Adipocyte (in vitro differentiated cells): Measurements from ENCODE around the gene KRTAP10-5.
"Not testable (repeated sequence)": the region's sequence is repeated elsewhere in the genome, so short reads cannot be mapped to it uniquely, and the experiment has no call there.

Experiments
- DNase-seq: peaks from one replicate; pipeline ENCODE4 v3.0.0-alpha.2; 2015; ENCODE audit warnings: low read depth
- H3K27me3 ChIP-seq: replicated peaks from 2 replicates; pipeline ENCODE4 v1.7.0; 2013; ENCODE audit warnings: mild to moderate bottlenecking, low read length, moderate library complexity; ENCODE audit not compliant: control insufficient read depth, insufficient read depth
- H3K36me3 ChIP-seq: 2 replicates; pipeline ENCODE4 v1.7.0; 2013; ENCODE audit warnings: low read length, mild to moderate bottlenecking, moderate library complexity; ENCODE audit not compliant: control insufficient read depth, insufficient read depth, severe bottlenecking
- H3K4me1 ChIP-seq: 2 replicates; pipeline ENCODE4 v1.7.0; 2013; ENCODE audit warnings: mild to moderate bottlenecking, low read length, moderate library complexity; ENCODE audit not compliant: control insufficient read depth, insufficient read depth
- H3K4me3 ChIP-seq: 2 replicates; pipeline ENCODE4 v1.7.0; 2013; ENCODE audit warnings: mild to moderate bottlenecking, low read length, moderate library complexity
- H3K9ac ChIP-seq: 2 replicates; pipeline ENCODE4 v1.7.0; 2013; ENCODE audit warnings: mild to moderate bottlenecking, low read length, moderate library complexity
- H3K9me3 ChIP-seq: 2 replicates; pipeline ENCODE4 v1.7.0; 2013; ENCODE audit warnings: mild to moderate bottlenecking, low read length, moderate library complexity; ENCODE audit not compliant: control insufficient read depth

Gene KRTAP10-5

GRCh38 chr21:44580231-44580821, at the start of gene KRTAP10-5:
TSS of gene KRTAP10-5 (minus strand) at chr21:44580604. CDS start at chr21:44580578, 26 bp downstream.
- H3K9ac ChIP-seq, H3K4me3 ChIP-seq, H3K36me3 ChIP-seq, H3K4me1 ChIP-seq, H3K27me3 ChIP-seq, DNase-seq: not testable (repeated sequence)
- H3K9me3 ChIP-seq: peaks cover 40% of the 10 kb centered on the region

- Histone ChIP-seq H3K9me3 (peaks cover 42% of the 10 kb centered on the region), H3K4me1 (no peaks in the 10 kb centered on the region)
These were observed 48.4 kb upstream of the KRTAP10-5 start for GRCh38 chr21:44628707-44629391.

GRCh38 chr21:44627831-44628233, 47.4 kb upstream of the KRTAP10-5 start:
- DNase-seq, H3K36me3 ChIP-seq, H3K9ac ChIP-seq, H3K27me3 ChIP-seq, H3K4me3 ChIP-seq, H3K4me1 ChIP-seq: not testable (repeated sequence)
- peaks cover 46% of the 10 kb centered on the region for H3K9me3 ChIP-seq

More at GRCh38 chr21:44628707-44629391, 48.4 kb upstream of the KRTAP10-5 start:
- Histone ChIP-seq H3K9ac (no peak overlapping the region), H3K36me3 (no peaks in the 10 kb centered on the region), H3K4me3 (no peak overlapping the region), H3K27me3 (no peaks in the 10 kb centered on the region)
- DNase-seq: no peak

- DNase-seq, H3K27me3 ChIP-seq, H3K4me1 ChIP-seq, H3K36me3 ChIP-seq, H3K4me3 ChIP-seq, H3K9ac ChIP-seq: not testable (repeated sequence)
- peaks cover 46% of the 10 kb centered on the region for H3K9me3 ChIP-seq
These were observed 46.9 kb upstream of the KRTAP10-5 start for GRCh38 chr21:44627181-44627822.

- Histone ChIP-seq H3K36me3 (no peaks in the 10 kb centered on the region), H3K9ac (no peak within 1 kb of the TSS), H3K27me3 (no peaks in the 10 kb centered on the region), H3K4me1 (no peaks in the 10 kb centered on the region), H3K4me3 (no peak within 1 kb of the TSS), H3K9me3 (peaks cover 41% of the 10 kb centered on the region)
- DNase-seq: no peak
These were observed 46.3 kb upstream of the KRTAP10-5 start, which contains the start of gene KRTAP10-9 for GRCh38 chr21:44626673-44627143. TSS of gene KRTAP10-9 (plus strand) at chr21:44627093. CDS start at chr21:44627172, 79 bp downstream.

- Histone ChIP-seq H3K9ac (no peak overlapping the region), H3K36me3 (no peaks in the 10 kb centered on the region), H3K4me3 (no peak overlapping the region), H3K27me3 (no peaks in the 10 kb centered on the region), H3K9me3 (peaks cover 38% of the 10 kb centered on the region), H3K4me1 (no peaks in the 10 kb centered on the region)
- DNase-seq: no peak
These were observed 45.9 kb upstream of the KRTAP10-5 start for GRCh38 chr21:44626262-44626661.

GRCh38 chr21:44625756-44626155, 45.4 kb upstream of the KRTAP10-5 start:
- no peak overlapping the region for H3K9ac ChIP-seq
- no peaks in the 10 kb centered on the region for H3K36me3 ChIP-seq

GRCh38 chr21:44623575-44623974, 43.2 kb upstream of the KRTAP10-5 start:
- Histone ChIP-seq H3K4me1 (no peaks in the 10 kb centered on the region), H3K4me3 (no peak overlapping the region), H3K9ac (no peak overlapping the region), H3K9me3 (peaks cover 46% of the 10 kb centered on the region), H3K27me3 (no peaks in the 10 kb centered on the region), H3K36me3 (no peaks in the 10 kb centered on the region)
- DNase-seq: no peak

More at GRCh38 chr21:44625756-44626155, 45.4 kb upstream of the KRTAP10-5 start:
- Histone ChIP-seq H3K4me1 (no peaks in the 10 kb centered on the region), H3K27me3 (no peaks in the 10 kb centered on the region), H3K9me3 (peaks cover 34% of the 10 kb centered on the region), H3K4me3 (no peak overlapping the region)
- DNase-seq: no peak

- no peak overlapping the region for H3K4me3 ChIP-seq
- H3K27me3 ChIP-seq: no peaks in the 10 kb centered on the region
- H3K36me3 ChIP-seq: no peaks in the 10 kb centered on the region
- peaks cover 46% of the 10 kb centered on the region for H3K9me3 ChIP-seq
- no peak overlapping the region for H3K9ac ChIP-seq
- H3K4me1 ChIP-seq: no peaks in the 10 kb centered on the region
- DNase-seq: no peak
These were observed 39.5 kb upstream of the KRTAP10-5 start for GRCh38 chr21:44619886-44620285.

GRCh38 chr21:44618909-44619308, 38.5 kb upstream of the KRTAP10-5 start:
- Histone ChIP-seq H3K36me3 (no peaks in the 10 kb centered on the region), H3K27me3 (no peaks in the 10 kb centered on the region), H3K4me1 (no peaks in the 10 kb centered on the region), H3K9ac (no peak overlapping the region), H3K4me3 (no peak overlapping the region), H3K9me3 (peaks cover 36% of the 10 kb centered on the region)
- no peak for DNase-seq

GRCh38 chr21:44618504-44618903, 38.1 kb upstream of the KRTAP10-5 start:
- H3K9ac ChIP-seq: no peak overlapping the region
- H3K36me3 ChIP-seq: no peaks in the 10 kb centered on the region
- peaks cover 32% of the 10 kb centered on the region for H3K9me3 ChIP-seq
- H3K4me3 ChIP-seq: no peak overlapping the region
- DNase-seq: peak; percentile 21
- H3K27me3 ChIP-seq: no peaks in the 10 kb centered on the region
- H3K4me1 ChIP-seq: no peaks in the 10 kb centered on the region
